Testis (tissue), 3 donors: Measurements from ENCODE around the gene RAB3GAP2. TPM values are rescaled to one million over a fixed set of nuclear protein-coding genes. Genes with fewer than 3 reads are reported as not detected.
"Not testable (repeated sequence)": the region's sequence is repeated elsewhere in the genome, so short reads cannot be mapped to it uniquely, and the experiment has no call there.

ENCODE experiments used
- DNase-seq: peaks from one replicate; pipeline ENCODE4 v3.0.0-alpha.2; 2019
- H3K27ac ChIP-seq, 2 donors: fragments of 200-600 bp; sonication (generic); one replicate each; pipeline ENCODE4 v1.5.1; 2019
- H3K27me3 ChIP-seq: fragments of 200-600 bp; sonication (generic); one replicate; pipeline ENCODE4 v1.5.1; 2019
- H3K36me3 ChIP-seq: fragments of 200-600 bp; sonication (generic); one replicate; pipeline ENCODE4 v1.5.1; 2017; ENCODE audit warnings: low read depth; ENCODE audit errors: missing control alignments
- H3K4me1 ChIP-seq: fragments of 200-600 bp; sonication (generic); one replicate; pipeline ENCODE4 v1.5.1; 2019
- H3K4me3 ChIP-seq, 2 donors: fragments of 200-600 bp; sonication (generic); one replicate each; pipeline ENCODE4 v1.5.1; 2017 to 2019
- H3K9me3 ChIP-seq: fragments of 200-600 bp; sonication (generic); one replicate; pipeline ENCODE4 v1.5.1; 2017
- POLR2A ChIP-seq: fragments of 450-650 bp; IDR thresholded peaks from one replicate; pipeline ENCODE4 v1.6.1; 2017; ENCODE audit warnings: antibody characterized with exemption, mild to moderate bottlenecking, moderate library complexity
- WGBS, 2 donors: methylation state at CpG; one replicate each; pipeline ENCODE4 v1.1.5; 2018; 5-methylcytosine and 5-hydroxymethylcytosine counted together
- intact Hi-C: fragments of 100-400 bp; cut with DNase I; formaldehyde crosslinking; loops from one replicate; pipeline ENCODE4 v1.15.1; 2023; ENCODE audit warnings: low total_unique reads
- polyA plus RNA-seq: library from polyadenylated mRNA; stranded (reverse); fragments of 350-450 nt; fragmentation: Illumina TruSeq; extraction: RNeasy Lipid Tissue Mini Kit (QIAGEN cat#74804); gene quantifications from one replicate; pipeline ENCODE4 v1.2.3, GENCODE V29; 2014; ENCODE audit warnings: low read depth, low replicate concordance; ENCODE audit not compliant: insufficient read depth
- total RNA-seq, 2 donors: library from RNA; depleted of rRNA; stranded (reverse); fragments of >200 nt; gene quantifications; one replicate each; pipeline ENCODE4 v1.2.3, GENCODE V29; 2016
- TF ChIP-seq, protein P1 (sequence below), 3 experiments: fragments of 450-650 bp in 2 of 3; fragments of 200-600 bp in 1 of 3; sonication (generic) in 1 of 3; IDR thresholded peaks; one replicate each; pipeline ENCODE4 v1.5.1; 2016 to 2019; ENCODE audit warnings: antibody characterized with exemption in 3 of 3, mild to moderate bottlenecking in 2 of 3, moderate library complexity in 1 of 3

The RAB3GAP2 gene
- total and polyA plus RNA-seq, 3 donors from 2014 or later: 17.9 to 28.7 (median 24.6) TPM

DNA sequence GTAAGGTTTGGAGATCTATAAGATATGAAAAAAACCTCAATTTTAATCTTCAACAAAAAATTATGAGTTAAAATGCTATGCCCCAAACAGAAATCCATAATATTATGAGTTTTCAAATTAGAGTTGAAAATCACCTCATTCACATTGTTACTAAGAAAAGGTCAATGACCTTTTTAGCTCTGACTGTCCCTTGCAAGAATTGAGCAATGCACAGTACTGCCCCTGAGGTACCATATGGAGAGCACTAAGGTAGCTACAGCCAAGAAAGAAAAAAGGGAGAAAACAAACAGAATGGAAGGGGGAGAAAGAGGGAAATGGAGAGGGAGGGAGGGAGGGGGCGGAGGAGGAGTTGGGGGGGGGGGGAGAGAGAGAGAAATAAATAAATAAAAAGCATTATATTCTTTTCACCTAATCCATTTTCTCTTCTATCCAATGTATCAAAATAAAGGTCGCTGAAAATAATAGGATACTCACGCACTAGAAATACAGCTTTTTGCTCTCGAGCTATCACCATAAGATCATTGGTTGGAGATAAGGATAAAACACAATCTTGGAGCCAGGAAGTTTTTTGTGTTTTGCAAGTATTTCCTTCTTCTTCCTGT, 58.8 kb downstream of the RAB3GAP2 start:
- Histone ChIP-seq H3K36me3 (no peaks in the 10 kb centered on the region), H3K4me3 (no peak overlapping the region), H3K27me3 (no peaks in the 10 kb centered on the region), H3K9me3 (no peaks in the 10 kb centered on the region), H3K4me1 (no peaks in the 10 kb centered on the region), H3K27ac (no peak overlapping the region)
- 89% methylated on average over 4 of the region's 4 CpGs for WGBS, 2 donors
- TF ChIP-seq POLR2A: no peak
- TF ChIP-seq, protein P1, sequence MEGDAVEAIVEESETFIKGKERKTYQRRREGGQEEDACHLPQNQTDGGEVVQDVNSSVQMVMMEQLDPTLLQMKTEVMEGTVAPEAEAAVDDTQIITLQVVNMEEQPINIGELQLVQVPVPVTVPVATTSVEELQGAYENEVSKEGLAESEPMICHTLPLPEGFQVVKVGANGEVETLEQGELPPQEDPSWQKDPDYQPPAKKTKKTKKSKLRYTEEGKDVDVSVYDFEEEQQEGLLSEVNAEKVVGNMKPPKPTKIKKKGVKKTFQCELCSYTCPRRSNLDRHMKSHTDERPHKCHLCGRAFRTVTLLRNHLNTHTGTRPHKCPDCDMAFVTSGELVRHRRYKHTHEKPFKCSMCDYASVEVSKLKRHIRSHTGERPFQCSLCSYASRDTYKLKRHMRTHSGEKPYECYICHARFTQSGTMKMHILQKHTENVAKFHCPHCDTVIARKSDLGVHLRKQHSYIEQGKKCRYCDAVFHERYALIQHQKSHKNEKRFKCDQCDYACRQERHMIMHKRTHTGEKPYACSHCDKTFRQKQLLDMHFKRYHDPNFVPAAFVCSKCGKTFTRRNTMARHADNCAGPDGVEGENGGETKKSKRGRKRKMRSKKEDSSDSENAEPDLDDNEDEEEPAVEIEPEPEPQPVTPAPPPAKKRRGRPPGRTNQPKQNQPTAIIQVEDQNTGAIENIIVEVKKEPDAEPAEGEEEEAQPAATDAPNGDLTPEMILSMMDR (IDR thresholded peaks at IDR 0.05): no peak
- intact Hi-C loops: no loop called here
- DNase-seq: no peak

DNA sequence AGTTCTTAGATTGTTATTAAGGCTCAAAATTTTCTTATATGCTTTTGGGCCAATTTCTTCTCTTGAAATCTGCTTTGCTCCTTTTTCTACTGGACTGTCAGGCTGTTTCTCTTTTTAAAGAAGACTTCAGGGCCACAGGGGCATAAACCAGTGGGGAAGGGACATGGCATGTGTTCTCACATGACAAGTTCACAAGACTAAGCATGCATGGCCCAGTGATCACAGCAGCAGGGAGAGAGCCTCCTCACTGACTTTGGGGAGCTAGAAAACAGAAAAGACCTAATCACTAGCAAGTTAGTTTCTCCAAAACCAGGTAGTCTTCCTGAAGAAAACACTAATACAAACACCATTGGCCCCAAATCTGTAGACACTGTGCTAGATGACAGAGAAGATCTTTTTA, 64.8 kb downstream of the RAB3GAP2 start:
- Histone ChIP-seq H3K36me3 (no peaks in the 10 kb centered on the region), H3K27ac (no peak overlapping the region), H3K4me1 (no peaks in the 10 kb centered on the region), H3K27me3 (no peaks in the 10 kb centered on the region), H3K9me3 (no peaks in the 10 kb centered on the region), H3K4me3 (no peak overlapping the region)
- DNase-seq: no peak
- intact Hi-C loops: no loop called here
- TF ChIP-seq, protein P1 (IDR thresholded peaks at IDR 0.05): no peak
- TF ChIP-seq POLR2A: no peak

DNA sequence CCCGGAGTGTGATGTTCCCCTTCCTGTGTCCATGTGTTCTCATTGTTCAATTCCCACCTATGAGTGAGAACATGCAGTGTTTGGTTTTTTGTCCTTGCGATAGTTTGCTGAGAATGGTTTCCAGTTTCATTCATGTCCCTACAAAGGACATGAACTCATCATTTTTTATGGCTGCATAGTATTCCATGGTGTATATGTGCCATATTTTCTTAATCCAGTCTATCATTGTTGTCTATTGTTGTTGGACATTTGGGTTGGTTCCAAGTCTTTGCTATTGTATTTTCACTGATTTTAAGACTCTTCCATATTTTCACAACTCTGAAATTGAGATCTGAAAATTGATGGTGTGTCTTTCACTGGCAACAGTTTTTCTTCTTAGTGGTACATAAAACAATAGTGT, 67.5 kb downstream of the RAB3GAP2 start:
- H3K4me1 ChIP-seq, DNase-seq, H3K27ac ChIP-seq, H3K9me3 ChIP-seq, H3K36me3 ChIP-seq, H3K4me3 ChIP-seq, H3K27me3 ChIP-seq, intact Hi-C loops: not testable (repeated sequence)
- WGBS, 2 donors: 86 to 88% methylated on average over 2 of the region's 2 CpGs

DNA sequence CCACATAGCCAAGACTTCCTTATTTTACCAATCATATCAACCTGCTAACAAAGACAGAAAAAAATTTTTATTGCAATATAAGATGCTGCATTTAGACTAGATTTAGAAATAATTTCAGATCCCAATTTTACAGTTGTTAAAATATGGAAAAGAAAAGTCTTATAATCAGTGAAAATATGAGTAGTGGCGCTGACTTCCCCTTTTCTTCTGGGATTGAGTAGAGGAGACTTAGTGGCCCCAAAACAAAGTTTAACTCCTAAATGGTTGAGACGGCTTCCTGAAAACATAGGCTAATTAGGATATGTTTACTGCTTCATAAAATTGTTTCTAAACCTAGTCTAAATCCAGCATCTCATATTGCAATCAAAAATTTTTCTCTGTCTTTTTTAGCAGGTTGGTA, 68.4 kb downstream of the RAB3GAP2 start:
- 85 to 92% methylated on average over 2 of the region's 2 CpGs for WGBS, 2 donors
- Histone ChIP-seq H3K27me3 (no peaks in the 10 kb centered on the region), H3K9me3 (no peaks in the 10 kb centered on the region), H3K4me3 (no peak overlapping the region), H3K4me1 (no peaks in the 10 kb centered on the region), H3K36me3 (no peaks in the 10 kb centered on the region), H3K27ac (no peak overlapping the region)
- no peak for DNase-seq
- intact Hi-C loops: no loop called here
- TF ChIP-seq POLR2A: no peak
- TF ChIP-seq, protein P1 (IDR thresholded peaks at IDR 0.05): no peak

DNA sequence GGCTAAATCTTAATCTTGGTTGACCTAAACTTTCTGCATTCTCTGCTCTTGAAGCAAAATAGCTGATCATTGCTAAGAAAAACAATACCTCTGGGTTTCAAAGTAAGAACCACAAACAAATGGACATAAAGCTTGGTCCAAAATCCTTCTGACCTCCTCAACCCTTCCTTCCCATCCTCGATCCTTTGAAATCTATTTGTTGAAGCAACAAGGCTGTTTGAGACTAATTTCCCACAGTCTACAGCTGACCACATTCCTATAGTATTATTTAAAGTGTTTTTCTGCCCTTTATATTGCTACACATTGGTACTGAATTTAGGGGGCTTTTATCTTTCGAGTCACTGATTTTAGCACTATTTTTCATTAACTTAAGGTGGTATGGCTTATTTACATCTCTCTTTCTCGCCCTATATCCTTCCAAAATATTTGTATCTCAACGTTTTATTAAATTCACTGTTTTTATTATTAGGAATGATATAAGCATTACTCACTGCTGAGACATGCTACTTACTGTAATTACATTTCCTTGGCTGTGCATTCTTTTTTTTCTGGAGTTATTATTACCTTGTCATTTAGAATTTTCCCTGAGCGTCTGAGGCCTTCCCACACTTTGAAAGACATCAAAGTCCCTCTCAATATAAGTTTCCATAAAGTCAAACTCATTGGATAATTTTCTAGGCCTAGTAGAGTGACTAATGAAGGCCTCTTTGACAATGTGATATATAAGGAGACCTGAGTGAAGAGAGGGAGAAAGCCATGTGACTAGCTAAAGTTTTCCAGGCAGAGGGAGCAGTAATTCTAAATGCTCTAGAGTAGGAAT, 73.9 kb downstream of the RAB3GAP2 start:
- WGBS, 2 donors: 91 to 94% methylated on average over 5 of the region's 5 CpGs

More for the DNA sequence above, 73.9 kb downstream of the RAB3GAP2 start:
- TF ChIP-seq, protein P1 (IDR thresholded peaks at IDR 0.05): no peak
- no peak for TF ChIP-seq POLR2A
- Histone ChIP-seq H3K36me3 (no peaks in the 10 kb centered on the region), H3K27ac (no peak overlapping the region), H3K27me3 (no peaks in the 10 kb centered on the region), H3K9me3 (no peaks in the 10 kb centered on the region), H3K4me3 (no peak overlapping the region), H3K4me1 (no peaks in the 10 kb centered on the region)
- intact Hi-C loops: no loop called here
- DNase-seq: no peak
